ENCODE measurements around the gene SMG1. TPM values are rescaled to one million over a fixed set of nuclear protein-coding genes. Genes with fewer than 3 reads are reported as not detected.

Gene SMG1
- total and polyA plus RNA-seq, 10 donors: 8.4 to 154 (median 114) TPM

DNA sequence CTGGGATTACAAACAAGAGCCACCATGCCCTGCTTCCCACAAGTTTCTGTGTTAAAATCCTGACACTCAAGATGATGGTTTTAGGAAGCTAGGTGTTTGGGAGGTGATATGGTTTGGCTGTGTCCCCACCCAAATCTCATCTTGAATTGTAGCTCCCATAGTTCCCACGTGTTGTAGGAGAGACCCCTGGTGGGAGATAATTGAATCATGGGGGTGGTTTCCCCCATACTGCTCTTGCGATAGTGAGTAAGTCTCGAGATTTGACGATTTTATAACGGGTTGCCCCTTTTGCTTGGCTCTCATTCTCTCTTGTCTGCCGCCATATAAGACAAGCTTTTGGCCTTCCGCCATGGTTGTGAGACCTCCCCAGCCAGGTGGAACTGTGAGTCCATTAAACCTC, 17.2 kb upstream of the SMG1 start:
- peaks cover 0 to 14% (median 8%) of the 10 kb centered on the region in 6 donors for H3K4me1 ChIP-seq
- no peak for DNase-seq
- TF ChIP-seq, protein P1, sequence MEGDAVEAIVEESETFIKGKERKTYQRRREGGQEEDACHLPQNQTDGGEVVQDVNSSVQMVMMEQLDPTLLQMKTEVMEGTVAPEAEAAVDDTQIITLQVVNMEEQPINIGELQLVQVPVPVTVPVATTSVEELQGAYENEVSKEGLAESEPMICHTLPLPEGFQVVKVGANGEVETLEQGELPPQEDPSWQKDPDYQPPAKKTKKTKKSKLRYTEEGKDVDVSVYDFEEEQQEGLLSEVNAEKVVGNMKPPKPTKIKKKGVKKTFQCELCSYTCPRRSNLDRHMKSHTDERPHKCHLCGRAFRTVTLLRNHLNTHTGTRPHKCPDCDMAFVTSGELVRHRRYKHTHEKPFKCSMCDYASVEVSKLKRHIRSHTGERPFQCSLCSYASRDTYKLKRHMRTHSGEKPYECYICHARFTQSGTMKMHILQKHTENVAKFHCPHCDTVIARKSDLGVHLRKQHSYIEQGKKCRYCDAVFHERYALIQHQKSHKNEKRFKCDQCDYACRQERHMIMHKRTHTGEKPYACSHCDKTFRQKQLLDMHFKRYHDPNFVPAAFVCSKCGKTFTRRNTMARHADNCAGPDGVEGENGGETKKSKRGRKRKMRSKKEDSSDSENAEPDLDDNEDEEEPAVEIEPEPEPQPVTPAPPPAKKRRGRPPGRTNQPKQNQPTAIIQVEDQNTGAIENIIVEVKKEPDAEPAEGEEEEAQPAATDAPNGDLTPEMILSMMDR (IDR thresholded peaks at IDR 0.05 in 8 of 11, conservative IDR thresholded peaks at IDR 0.05 in 3 of 11): no peak
- no peak for TF ChIP-seq POLR2AphosphoS5 (IDR thresholded peaks at IDR 0.05)
- TF ChIP-seq POLR2A (IDR thresholded peaks at IDR 0.05): no peak
- no peaks in the 10 kb centered on the region for H3K27me3 ChIP-seq (replicated peaks in 1 of 7)
- H3K4me3 ChIP-seq: no peak overlapping the region
- 90 to 93% (median 92%) methylated on average over 7 of the region's 7 CpGs for WGBS, 5 donors
- intact Hi-C loops (cut with DNase I; ENCODE audit: low total_unique reads): no loop called here
- H3K27ac ChIP-seq: no peak overlapping the region
- no peaks in the 10 kb centered on the region for H3K9me3 ChIP-seq
- no peaks in the 10 kb centered on the region for H3K36me3 ChIP-seq

DNA sequence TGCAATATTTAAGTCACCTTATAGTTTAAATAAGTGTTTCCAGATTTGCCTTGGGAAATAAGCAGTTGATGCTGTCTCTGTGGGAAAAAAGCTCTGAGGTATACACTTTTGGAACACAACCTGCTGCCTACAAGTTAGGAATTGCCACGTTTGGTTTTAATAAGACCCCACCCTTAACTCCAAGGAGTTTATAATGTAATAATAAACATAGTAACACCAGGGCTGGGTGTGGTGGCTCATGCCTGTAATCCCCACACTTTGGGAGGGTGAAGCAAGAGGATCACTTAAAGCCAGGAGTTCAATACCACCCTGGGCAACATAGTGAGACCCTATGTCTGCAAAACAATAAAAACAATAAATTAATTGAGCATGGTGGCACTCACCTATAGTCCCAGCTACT, 15.9 kb upstream of the SMG1 start:
- Histone ChIP-seq H3K4me3 (no peak overlapping the region), H3K27me3 (replicated peaks in 1 of 7) (no peaks in the 10 kb centered on the region), H3K36me3 (no peaks in the 10 kb centered on the region), H3K27ac (no peak overlapping the region), H3K4me1 (peaks cover 0 to 14% (median 8%) of the 10 kb centered on the region in 6 donors), H3K9me3 (no peaks in the 10 kb centered on the region)
- TF ChIP-seq, protein P1 (IDR thresholded peaks at IDR 0.05 in 8 of 11, conservative IDR thresholded peaks at IDR 0.05 in 3 of 11): no peak
- TF ChIP-seq POLR2A (IDR thresholded peaks at IDR 0.05): no peak
- no peak for TF ChIP-seq POLR2AphosphoS5 (IDR thresholded peaks at IDR 0.05)
- WGBS, 5 donors: 64 to 76% (median 70%) methylated on average over 1 of the region's 1 CpG
- no peak for DNase-seq
- intact Hi-C loops (cut with DNase I; ENCODE audit: low total_unique reads): no loop called here

DNA sequence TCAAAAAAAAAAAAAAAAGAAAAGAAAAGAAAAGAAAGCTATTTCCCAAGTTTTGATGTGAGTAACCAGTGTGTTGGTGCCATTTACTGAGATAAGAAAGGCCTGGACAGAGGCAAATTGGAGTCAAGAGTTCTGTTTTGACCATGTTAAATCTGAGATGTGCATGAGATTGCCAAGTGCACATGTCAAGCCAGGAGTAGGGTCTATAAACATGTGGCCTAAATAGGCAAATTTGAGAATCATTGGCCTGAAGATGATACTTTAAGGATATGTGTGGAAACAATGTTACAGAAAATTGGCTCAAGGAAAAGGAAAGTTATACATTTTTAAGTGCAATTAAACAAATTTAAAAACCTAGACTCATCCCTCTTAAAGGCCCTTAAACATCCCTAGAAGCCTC, 15.3 kb upstream of the SMG1 start:
- no peaks in the 10 kb centered on the region for H3K36me3 ChIP-seq
- no peaks in the 10 kb centered on the region for H3K27me3 ChIP-seq (replicated peaks in 1 of 7)
- no peaks in the 10 kb centered on the region for H3K9me3 ChIP-seq
- H3K4me3 ChIP-seq: no peak overlapping the region
- intact Hi-C loops (cut with DNase I; ENCODE audit: low total_unique reads): no loop called here
- H3K27ac ChIP-seq: no peak overlapping the region
- peaks cover 0 to 11% (median 6%) of the 10 kb centered on the region in 6 donors for H3K4me1 ChIP-seq
- no peak for TF ChIP-seq POLR2A (IDR thresholded peaks at IDR 0.05)
- TF ChIP-seq, protein P1 (IDR thresholded peaks at IDR 0.05 in 8 of 11, conservative IDR thresholded peaks at IDR 0.05 in 3 of 11): no peak
- no peak for TF ChIP-seq POLR2AphosphoS5 (IDR thresholded peaks at IDR 0.05)
- no peak for DNase-seq

DNA sequence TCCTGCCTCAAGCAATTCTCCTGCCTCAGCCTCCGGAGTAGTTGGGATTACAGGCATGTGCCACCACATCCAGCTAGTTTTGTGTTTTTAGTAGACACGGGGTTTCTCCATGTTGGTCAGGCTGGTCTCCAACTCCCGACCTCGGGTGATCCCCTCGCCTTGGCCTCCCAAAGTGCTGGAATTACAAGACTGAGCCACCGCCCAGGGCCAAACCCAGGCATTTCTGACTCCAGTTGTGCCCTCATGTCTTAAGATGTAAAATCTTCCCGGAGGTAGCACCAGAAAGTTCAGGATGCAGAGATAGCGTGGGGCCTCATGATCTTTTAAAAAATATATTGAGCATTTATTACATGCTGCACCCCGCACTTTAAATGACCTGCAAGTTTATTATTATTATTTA, 12.8 kb upstream of the SMG1 start:
- no peaks in the 10 kb centered on the region for H3K27me3 ChIP-seq (replicated peaks in 1 of 7)
- H3K36me3 ChIP-seq: no peaks in the 10 kb centered on the region
- H3K9me3 ChIP-seq: no peaks in the 10 kb centered on the region
- intact Hi-C loops (cut with DNase I; ENCODE audit: low total_unique reads): no loop called here
- H3K4me1 ChIP-seq: no peaks in the 10 kb centered on the region
- H3K27ac ChIP-seq: no peak overlapping the region
- no peak overlapping the region for H3K4me3 ChIP-seq
- DNase-seq: no peak
- 95 to 99% (median 95%) methylated on average over 9 of the region's 9 CpGs for WGBS, 5 donors
- no peak for TF ChIP-seq POLR2AphosphoS5 (IDR thresholded peaks at IDR 0.05)
- no peak for TF ChIP-seq POLR2A (IDR thresholded peaks at IDR 0.05)
- TF ChIP-seq, protein P1 (IDR thresholded peaks at IDR 0.05 in 8 of 11, conservative IDR thresholded peaks at IDR 0.05 in 3 of 11): no peak

All from spleen (tissue), 11 donors.